ENCODE measurements around the gene OR7G1. TPM values are rescaled to one million over a fixed set of nuclear protein-coding genes. Genes with fewer than 3 reads are reported as not detected.

Gene OR7G1
- not detected for polyA plus RNA-seq (ENCODE audit: insufficient read length in 4 of 4)

DNA sequence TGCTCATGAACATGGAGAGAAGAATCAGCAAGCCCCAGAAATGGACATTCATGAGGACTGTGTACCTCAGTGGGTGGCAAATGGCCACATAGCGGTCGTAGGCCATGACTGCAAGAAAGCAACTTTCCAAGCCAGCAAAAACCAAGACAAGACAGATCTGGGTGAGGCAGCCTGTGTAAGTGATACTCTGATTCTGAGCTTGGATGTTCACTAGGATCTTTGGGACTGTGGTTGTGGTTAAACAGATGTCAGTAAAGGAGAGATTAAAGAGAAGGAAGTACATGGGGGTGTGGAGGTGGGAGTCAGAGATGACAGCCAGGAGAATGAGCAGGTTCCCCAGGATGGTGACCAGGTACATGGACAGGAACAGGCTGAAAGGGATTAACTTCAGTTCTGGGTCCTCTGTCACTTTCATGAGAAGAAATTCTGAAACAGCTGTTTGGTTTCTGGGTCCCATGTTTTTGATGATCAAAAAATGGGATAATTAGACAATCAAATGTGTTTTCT lies at the start of gene OR7G1:
Gene OR7G1 (minus strand): TSS at position 457 of the 507 bp plus-strand sequence. CDS start 0 bp downstream, at position 457.
- no peak for DNase-seq (ENCODE audit: low read depth in 4 of 4, low spot score in 3 of 4)

DNA sequence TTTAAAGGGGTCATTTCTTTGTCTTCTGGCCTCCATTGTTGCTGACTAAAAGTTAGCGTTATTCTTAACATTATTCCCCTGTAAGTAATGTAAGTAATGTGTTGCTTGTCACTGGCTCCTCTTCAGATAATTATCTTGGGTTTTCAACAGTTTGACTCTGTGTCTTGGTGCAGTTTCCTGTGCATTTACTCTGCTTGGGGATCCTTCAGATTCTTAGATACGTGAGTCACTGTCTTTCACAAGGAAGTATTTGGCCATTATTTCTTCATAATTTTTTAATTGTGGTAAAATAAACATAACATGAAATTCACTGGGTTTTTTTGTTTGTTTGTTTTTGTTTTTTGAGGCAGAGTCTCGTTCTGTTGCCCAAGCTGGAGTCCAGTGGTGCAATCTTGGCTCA lies 49.7 kb upstream of the OR7G1 start:
- no peak for DNase-seq (ENCODE audit: low read depth in 4 of 4, low spot score in 3 of 4)

- no peak for DNase-seq (ENCODE audit: low read depth in 4 of 4, low spot score in 3 of 4)
These were observed 45.9 kb upstream of the OR7G1 start for GRCh38 chr19:9161427-9161826.

- no peak for DNase-seq (ENCODE audit: low read depth in 4 of 4, low spot score in 3 of 4)
These were observed 44.3 kb upstream of the OR7G1 start for GRCh38 chr19:9159891-9160290.

DNA sequence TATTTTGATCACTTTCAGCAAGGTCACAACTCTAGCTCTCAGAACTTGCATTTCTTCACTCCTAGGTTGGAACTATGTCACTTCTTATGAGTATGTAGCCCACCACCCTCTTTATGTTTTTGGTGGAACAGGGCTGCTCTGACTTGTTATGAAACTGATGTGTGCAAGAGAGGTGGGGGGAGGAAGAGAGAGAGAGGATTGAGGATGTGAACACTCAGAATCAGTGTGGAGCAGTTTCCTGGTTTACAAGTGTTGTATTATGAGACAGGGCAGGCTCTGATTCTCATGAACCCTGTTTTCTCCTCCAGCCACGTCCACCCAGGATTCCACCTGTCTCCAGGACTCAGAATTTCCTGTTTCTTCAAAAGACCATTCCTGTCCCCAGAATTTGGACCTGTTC lies 40.7 kb upstream of the OR7G1 start:
- no peak for DNase-seq (ENCODE audit: low read depth in 4 of 4, low spot score in 3 of 4)

- no peak for DNase-seq (ENCODE audit: low read depth in 4 of 4, low spot score in 3 of 4)
These were observed 40.0 kb upstream of the OR7G1 start for GRCh38 chr19:9155591-9155990.

- DNase-seq (ENCODE audit: low read depth in 4 of 4, low spot score in 3 of 4): no peak
These were observed 35.8 kb upstream of the OR7G1 start for GRCh38 chr19:9151367-9151766.

DNA sequence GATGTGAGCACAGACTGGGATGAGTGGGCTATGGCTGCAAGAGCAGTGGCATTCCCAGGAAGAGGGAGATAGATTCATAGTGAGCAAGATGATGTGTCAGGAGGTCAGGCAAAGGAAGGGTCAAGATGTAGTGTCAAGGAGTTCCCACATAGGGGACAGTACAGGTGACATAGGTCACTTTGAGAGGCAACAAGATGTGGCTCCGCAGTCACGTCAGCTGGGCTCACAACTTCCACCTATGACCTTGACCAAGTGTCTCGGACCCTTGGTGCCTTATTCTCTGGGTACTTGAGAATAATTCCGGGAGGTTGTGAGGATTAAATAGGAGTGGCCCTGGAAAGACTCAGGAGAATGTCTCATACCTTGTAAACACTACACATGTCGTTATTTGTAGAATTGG lies 35.1 kb upstream of the OR7G1 start:
- no peak for DNase-seq (ENCODE audit: low read depth in 4 of 4, low spot score in 3 of 4)

DNA sequence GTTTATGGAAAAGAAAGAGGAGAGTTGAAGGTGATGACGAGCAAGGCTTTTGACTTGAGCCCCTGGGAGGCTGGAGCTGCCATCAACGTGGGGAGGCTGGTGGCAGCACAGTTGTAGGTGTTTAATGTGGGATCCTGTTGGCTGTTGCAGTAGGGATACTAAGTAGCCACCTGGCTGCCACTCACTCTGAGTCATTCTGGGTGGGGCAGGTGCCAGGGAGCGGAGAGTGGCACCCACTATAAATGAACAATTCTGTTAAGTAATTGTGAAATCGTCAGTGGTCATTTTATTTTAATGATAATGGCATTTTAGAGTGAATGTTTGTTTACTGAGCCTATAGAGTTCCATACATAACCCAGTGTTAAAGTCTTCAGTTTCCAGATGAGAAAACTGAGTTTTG lies 34.4 kb upstream of the OR7G1 start:
- no peak for DNase-seq (ENCODE audit: low read depth in 4 of 4, low spot score in 3 of 4)

DNA sequence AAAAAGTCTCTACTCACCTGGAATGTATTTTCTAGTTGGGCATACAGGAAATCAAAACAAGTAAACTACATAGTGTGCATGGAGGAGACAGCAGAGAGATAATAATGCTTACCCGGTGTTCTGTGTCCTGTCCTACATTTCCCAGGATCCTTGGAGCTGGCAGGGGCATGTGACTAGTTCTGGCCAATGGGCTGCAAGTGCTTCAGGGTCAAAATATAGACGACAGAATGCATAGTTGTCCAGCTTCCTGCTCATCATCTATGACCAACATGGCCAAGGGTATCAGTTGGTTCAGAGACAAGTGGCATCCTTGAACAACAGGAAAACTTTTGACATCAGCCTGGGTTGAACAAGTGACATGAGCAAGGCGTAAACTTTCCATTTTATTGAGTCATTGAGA lies 33.1 kb upstream of the OR7G1 start:
- DNase-seq (ENCODE audit: low read depth in 4 of 4, low spot score in 3 of 4): no peak

DNA sequence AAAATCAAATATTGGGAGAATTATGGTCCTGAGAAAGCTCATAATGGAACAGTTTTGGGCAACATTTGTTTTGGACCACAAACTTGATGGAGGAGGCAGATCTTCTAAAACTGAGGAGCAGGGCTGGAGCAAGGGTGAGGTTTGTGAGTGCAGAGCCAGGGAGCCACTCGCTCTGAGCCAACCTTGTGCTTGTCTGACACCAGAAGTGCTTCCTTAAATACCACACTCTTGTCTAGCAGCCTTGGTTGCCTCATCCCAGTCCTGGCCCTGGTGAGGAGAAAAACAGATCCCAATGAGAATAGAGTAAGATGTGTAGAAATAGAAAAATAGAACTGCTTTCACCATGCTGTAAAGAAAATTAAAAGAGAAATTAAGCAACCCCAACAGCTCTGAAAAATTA lies 31.3 kb upstream of the OR7G1 start:
- DNase-seq (ENCODE audit: low read depth in 4 of 4, low spot score in 3 of 4): no peak

DNA sequence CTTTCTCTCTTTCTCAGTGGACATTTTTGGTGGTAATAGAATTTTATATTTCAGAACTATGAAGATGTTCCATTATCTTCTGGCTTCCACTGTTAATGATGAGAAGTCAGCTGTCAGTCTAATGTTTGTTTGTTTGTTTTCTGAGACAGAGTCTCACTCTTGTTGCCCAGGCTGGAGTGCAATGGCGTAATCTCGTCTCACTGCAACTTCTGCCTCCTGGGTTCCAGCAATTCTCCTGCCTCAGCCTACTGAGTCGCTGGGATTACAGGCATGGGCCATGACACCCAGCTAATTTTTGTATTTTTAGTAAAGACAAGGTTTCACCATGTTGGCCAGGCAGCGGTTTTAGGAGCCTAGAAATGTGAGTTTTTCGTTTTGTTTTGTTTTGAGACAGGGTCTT lies 29.4 kb upstream of the OR7G1 start:
- DNase-seq (ENCODE audit: low read depth in 4 of 4, low spot score in 3 of 4): no peak

DNA sequence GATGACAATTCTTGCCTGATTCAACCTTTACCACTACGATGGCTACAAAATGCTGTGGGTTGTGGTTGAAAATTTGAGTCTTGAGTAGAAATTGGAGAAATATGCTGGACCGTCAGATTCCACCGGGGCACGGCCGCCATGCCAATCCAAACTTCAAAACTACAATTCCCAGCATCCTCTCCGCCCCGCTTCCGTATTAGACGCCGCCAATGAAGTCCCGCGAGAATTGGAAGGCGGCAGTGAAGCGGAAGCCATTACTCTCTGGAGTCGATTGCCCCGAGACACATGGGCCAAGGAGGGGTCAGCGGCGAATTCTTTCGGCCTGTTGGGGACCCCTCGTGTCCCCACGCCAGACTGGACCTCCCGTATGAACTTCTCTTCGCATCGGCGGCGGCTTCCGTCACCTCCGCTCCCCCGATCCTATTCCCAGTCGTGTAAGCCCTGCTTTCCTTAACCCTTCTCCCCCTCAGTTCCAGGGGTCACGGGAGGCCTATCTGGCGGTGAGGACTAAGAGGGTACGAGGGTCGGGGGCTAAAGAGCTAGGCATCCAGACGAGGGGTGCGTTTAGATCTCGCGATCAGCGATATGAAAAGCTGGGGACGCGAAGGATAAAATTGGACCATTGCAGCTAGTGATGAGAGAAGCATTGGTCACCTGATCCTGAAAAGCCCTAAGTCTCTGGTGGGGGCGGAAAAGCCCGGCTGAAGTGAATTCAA lies 24.8 kb upstream of the OR7G1 start, which contains the start of gene ZNF317:
Gene ZNF317 (plus strand): TSS at position 239 of the 716 bp plus-strand sequence. CDS start 15,620 bp downstream, outside the sequence.
- DNase-seq (ENCODE audit: low read depth in 4 of 4, low spot score in 3 of 4): peak; percentile 88 to 94 (median 93)

- DNase-seq (ENCODE audit: low read depth in 4 of 4, low spot score in 3 of 4): peak in 1 of 4 donors; percentile 12
These were observed 24.1 kb upstream of the OR7G1 start for GRCh38 chr19:9139609-9140158.

DNA sequence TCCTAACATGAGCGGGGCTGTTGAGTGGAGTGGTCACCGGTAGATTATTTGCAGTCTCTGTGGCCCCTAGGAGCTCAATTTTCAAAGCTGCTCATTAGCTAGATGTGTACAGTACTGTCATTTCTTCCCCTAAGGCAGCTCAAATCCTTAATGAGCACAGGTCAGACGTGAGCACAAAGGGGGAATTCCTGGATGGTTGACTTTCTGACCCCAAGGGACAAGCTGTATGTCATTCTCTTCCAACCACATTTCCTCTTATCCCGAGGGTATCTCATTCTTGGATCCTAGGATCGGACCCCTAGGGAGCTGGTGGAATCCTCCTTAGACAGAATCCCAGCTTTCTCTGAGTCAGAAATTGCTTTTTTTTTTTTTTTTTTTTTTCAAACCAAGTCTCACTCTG lies 16.9 kb upstream of the OR7G1 start:
- no peak for DNase-seq (ENCODE audit: low read depth in 4 of 4, low spot score in 3 of 4)

DNA sequence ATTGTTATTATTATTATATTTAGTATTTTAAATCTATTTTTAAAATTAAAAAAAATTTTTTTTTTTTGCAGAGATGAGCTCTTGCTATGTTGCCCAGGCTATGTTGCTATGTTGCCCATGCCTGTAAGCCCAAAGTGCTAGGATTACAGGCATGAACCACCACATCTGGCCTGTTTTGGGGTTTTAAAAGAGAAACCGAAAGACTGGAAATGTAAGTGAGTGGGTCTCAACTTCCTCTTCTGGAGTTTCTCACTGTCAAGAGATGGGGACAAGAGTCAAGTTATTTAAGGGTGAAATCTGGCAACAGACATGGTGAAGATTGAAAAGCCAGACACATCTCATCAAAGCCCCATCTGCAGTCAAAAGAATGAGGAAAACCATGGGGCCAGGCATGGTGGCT lies 15.4 kb upstream of the OR7G1 start:
- no peak for DNase-seq (ENCODE audit: low read depth in 4 of 4, low spot score in 3 of 4)

DNA sequence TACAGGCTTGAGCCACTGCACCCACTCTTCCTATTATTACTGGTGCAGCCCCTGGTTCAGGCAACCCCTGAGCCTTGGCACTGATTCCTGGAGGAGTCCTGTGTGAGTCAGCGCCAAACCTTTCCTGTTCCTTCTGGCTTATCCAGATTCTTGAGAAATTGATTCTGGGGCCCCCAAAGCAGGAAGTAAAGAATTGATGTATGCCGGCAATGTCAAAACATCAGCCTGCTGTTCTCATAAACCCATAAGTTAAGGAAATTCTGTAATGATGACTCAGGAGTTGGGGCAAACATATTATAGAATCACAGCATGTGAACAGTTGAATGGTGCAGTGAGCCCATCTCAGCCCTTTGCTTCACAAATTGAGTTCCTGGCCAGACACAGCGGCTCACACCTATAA lies 12.6 kb upstream of the OR7G1 start:
- no peak for DNase-seq (ENCODE audit: low read depth in 4 of 4, low spot score in 3 of 4)

- no peak for DNase-seq (ENCODE audit: low read depth in 4 of 4, low spot score in 3 of 4)
These were observed 11.4 kb upstream of the OR7G1 start, which contains the start of gene OR7G3 for GRCh38 chr19:9126900-9127405. OR7G3 (minus strand) TSS chr19:9126950; CDS start chr19:9126950, 0 bp downstream.

DNA sequence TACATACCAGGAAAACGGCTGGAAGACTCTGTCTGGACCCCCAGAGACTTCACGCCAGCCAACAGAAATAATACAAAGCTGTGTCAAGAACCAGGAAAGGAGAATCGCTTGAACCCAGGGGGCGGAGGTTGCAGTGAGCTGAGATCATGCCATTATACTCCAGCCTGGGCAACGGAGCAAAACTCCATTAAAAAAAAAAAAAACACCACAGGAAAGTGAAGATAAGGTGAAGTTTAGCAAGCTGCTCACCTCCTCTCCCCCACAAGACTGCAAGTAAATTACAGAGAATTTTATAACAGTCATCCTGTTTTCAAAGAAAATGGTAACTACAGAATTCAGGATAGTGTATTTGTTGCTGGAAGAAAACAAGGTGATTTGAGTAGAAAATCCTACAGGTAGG lies 984 bp upstream of the OR7G1 start:
- DNase-seq (ENCODE audit: low read depth in 4 of 4, low spot score in 3 of 4): no peak

DNA sequence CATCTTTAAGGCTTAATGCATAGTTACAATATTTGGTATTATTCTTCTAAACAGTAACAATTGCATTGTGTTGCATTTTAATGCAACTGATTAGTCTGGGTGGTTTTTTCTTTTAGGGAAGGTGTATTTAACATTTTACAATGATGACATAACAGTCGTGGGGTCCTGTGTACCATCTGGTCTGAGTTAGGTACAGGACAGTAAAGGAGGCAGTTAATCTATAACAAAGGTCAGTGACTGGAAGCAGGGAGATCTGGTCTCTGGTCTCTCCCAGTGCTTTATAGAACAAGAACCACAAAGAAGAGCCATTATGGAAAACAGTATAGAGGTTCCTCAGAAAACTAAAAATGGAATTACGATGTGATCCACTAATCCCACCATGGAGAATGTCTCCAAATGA lies 5.6 kb downstream of the OR7G1 start:
- no peak for DNase-seq (ENCODE audit: low read depth in 4 of 4, low spot score in 3 of 4)

- DNase-seq (ENCODE audit: low read depth in 4 of 4, low spot score in 3 of 4): no peak
These were observed 8.2 kb downstream of the OR7G1 start, which contains the start of gene OR7G2 for GRCh38 chr19:9107375-9107774. OR7G2 (minus strand) TSS chr19:9107475; CDS start chr19:9103243, 4,232 bp downstream.

DNA sequence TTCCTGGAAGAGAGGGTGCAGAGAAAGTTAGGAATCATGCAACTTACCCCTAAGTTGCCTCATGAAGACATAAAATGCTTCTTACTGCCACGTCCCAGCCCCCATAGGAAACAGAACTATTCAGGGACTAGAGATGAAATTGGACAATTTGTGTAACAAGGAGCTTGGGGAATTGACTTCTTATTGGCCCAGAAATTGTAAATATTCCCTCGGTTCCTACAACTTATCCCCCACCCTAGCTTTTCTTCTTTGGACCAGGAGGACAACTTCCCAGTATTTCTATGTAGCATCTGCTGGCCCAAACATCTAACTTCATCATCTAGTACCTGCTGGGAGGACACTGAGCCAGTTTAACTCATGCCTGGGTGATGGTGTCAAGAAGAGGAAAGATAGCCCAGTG lies 28.8 kb downstream of the OR7G1 start, which contains the start of gene OR1M1:
Gene OR1M1 (plus strand): TSS at position 301 of the 400 bp plus-strand sequence. CDS start 6,184 bp downstream, outside the sequence.
- DNase-seq (ENCODE audit: low read depth in 4 of 4, low spot score in 3 of 4): no peak

Measured in right renal pelvis (tissue), 4 donors.